ENCODE results near the gene ALKBH8.
"Not testable (repeated sequence)": the region's sequence is repeated elsewhere in the genome, so short reads cannot be mapped to it uniquely, and the experiment has no call there.

ALKBH8 gene

DNA sequence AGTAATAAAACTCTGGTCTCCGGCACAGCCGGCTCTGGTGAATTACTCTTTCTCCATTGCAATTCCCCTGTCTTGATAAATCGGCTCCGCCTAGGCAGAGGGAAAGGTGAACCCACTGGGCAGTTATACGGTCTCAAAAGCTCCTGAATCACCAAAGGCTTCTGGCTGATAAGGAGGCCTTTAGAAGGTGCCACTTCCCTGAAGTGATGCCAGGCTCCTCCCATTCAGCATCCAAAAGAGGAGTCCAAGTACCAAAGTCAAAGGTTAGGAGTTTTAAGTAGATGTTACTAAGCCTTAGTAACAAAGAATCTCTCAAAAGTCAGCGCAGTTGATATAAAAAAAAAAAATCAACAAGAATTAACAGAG, 11.8 kb upstream of the ALKBH8 start:
- no peak for DNase-seq

DNA sequence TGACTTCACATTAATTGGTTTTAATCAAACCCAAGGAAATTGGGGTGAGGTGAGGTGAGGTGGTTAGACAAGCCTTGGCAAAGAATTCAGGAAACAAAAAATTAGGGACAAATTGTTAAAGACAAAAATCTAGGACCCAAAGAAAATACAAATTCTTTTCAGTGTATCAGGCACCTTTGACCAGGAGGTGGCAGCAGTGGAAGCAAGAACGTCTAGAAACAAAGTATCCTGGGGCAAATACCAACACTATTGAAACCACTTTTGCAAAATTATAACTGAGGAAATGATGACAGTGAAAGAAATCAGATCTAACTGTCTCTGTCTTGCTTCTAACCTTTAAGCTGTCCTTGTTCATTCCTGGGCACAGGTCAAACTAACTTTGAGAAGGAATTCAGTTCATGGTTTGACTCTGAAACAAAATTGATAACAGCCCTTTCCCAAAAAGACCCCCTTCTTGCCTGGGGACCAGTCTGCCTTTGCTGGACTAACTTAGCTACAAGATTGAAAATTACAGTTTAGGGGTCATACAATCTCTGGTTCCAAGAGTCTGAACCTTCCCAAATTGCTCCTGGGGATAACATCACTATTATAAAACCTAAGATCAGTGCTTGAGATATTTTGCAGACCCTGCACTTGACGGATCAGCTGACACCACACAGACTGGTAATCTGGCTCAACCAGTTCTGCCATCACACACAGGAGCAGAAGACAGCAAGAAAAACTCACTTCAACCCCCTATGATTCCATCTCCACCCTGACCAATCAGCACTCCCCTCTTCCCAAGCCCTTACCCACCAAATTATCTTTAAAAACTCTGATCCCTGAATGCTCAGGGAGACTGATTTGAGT, 11.2 kb upstream of the ALKBH8 start:
- DNase-seq, result peak; percentile 74

DNA sequence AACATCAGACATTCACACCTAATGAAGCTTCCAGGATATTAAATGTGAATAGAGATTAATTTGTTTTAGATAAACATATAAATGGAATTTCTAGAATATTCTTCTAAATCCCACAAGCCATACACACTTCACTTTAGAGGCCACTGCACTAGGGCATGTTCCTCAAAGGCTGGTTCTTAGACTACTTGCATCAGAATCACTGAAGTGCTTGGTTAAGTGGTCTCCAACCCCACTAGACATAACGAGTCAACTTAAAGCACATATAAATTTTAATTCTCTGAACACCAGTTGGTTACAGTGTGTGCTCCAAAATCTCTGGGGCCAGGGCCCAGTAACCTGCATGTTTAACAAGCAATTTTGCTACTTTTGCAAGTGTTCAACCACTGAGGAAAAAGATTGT, 7.9 kb upstream of the ALKBH8 start:
- no peak for DNase-seq

DNA sequence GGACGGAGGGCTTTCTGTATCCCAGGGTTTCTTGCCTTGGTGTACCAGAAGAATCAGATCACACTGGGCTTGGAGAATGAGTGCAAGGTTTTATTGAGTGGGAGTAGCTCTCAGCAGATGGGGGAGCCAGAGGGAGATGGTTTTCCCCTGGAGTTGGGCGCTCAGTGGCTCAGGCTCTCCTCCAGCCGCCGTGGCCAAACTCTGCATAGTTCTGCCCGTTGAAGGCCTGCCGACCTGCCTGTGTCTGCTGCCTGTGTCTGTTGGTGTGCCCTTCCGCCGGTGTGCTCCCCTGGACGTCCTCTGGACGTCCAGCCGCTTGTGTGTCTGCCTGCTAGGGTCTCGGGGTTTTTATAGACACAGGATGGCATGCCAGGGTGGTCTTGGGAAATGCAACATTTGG, 4.5 kb upstream of the ALKBH8 start:
- DNase-seq, result no peak

DNA sequence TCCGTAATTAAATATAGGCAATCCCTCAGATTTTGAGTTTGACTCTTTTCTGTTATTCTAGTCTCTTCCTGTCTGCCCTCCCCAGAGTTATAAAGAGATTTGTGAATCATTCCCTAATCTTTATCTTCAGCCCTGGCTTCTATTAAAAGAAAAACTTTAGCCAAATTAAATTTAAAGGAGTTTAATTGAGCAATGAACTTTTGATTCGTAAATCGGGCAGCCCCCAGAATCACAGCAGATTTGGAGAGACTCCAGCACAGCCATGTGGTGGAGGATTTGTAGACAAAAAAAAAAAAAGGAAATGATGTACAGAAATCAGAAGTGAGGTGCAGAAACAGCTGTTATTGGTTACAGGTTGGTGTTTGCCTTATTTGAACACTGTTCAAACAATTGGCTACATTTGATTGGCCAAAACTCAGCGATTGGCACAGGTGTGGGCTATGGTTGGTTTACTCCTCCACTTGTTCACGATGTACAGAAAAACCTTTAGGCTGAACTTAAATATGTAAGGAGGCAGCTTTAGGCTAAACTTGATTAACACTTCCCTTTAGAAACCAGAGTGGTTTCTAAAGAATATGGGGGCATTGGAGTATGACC, 2.3 kb upstream of the ALKBH8 start:
- no peak for DNase-seq

DNA sequence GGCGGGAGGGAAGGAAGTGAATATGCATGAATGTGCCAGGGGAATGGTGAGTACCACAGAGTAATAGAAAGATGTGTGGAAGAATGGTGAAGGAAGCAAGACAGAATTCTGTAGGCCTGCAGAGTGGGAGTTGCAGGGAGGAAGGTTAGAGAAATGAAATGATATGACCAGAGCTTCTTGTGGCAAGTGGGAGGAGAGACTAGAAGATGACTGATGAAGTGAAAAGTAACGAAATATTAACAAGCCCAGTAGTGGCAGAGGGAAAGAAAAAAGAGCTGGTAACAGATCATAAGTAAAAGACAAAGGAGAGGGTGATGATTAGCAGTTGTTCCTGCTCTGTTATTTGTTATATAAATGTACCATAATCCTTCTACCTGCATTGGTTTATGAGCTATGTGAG, 1.0 kb upstream of the ALKBH8 start:
- DNase-seq, result no peak

DNA sequence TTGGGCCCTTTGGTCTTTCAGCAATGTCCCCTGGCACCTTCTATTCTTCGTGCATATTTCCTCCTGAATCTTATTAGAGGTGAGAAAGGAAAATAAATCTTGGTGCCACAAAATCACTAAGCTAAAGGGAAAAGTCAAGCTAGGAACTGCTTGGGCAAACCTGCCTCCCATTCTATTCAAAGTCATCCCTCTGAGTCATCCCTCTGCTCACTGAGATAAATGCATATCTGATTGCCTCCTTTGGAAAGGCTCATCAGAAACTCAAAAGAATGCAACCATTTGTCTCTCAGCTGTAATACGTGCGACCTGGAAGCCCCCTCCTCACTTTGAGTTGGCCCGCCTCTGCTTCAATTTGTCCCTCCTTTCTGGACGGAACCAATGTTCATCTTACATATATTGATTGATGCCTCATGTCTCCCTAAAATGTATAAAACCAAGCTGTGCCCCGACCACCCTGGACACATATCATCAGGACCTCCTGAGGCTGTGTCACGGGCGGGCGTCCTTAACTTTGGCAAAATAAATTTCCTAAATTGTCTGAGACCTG, 493 bp upstream of the ALKBH8 start:
- DNase-seq, result not testable (repeated sequence)

DNA sequence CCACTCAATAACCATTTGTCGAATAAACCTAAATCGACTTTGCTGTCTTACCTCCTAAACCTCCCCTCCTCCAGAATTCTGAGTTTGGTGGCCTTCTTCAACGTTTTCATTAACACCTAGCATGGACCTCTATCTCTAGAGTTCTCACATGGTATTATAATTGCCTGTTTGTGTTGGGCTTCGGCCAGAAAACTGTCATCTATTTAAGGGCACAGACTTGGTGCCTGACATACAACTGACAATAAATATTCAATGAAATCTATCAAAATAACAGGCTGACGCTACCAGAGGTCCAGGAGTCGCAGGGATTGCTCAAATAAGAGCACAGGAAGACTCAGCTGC, 687 bp downstream of the ALKBH8 start:
- no peak for DNase-seq

DNA sequence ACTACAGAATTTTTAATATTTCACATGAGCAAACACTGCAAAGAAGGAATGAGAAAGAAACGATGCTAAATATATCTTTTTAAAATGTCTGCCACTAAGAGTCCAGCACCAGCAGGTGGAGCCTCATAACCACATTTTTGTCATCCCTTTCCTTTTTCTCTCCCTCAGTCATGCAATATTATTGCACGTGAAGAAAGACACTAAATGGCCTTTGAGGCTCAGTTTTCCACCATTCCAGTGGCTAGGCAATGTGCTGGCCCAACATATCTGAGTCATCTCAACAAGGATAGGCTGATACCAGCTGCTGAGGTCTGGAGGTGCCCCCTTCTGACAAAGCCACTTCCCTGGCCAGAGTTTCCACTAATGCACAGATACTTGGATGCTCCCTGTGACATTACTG, 1.8 kb downstream of the ALKBH8 start:
- peak; percentile 38 for DNase-seq

DNA sequence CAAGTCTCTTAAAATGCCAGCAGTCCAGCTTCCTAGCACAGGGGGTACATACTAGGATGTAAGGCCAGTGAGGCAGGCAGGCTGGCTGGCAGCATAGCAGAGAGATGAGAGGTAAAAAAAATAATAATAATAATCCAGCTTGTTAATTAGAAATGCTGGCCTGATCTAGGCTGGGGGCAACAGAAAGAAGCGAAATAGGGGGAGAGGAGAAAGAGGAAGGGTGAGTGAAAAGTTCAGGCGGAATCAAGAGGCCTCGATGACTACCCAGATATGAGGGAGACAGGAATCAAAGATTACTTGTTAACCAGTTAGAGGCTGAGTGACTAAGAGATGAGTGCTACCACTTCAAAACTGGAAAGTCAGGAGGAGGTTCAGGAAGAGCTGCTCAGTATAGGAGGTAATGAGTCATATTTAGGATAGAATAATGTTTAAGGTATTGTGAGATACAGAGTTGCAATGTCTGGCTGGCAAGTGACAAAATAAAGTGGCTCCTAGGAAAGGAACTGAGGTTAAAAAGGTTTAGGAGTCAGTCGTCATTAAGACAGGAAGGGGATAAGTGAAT, 2.8 kb downstream of the ALKBH8 start:
- DNase-seq, result no peak

DNA sequence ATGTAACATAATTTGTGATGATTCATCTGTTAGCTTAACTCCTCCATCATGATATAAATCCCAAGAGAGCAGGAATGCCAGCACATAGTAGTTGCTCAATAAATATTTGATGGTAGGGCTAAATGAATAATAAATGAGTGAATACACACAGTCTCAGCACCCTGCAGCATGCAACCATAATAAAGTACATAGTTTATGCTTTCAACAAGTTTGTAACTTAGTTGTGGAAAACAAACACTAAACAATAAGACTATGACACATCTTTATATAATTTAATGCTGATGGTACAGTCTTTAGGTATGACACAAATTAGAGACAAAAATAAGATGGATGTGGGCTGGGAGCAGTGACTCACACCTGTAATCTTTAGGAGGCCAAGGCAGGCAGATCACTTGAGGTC, 3.8 kb downstream of the ALKBH8 start:
- DNase-seq, result no peak

DNA sequence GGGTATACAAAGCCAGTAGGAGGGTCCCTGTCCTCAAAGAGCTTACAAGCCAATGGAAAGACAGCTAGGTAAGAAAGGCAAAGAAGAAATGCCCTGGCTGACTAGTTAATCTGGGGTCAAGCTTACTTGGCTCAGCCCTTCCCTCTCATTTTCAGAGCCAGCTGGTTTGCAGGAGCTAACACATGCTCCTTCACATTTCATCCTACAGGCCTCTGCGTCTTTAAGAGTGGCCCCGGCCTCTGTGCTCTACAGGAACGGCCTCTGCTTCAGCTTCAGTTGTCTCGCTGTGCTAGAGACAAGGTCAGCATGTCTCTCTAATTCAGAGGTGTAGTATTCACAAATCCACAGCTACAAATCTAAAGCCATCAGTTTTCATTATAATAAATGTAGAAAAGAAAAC, 15.2 kb downstream of the ALKBH8 start:
- no peak for DNase-seq

DNA sequence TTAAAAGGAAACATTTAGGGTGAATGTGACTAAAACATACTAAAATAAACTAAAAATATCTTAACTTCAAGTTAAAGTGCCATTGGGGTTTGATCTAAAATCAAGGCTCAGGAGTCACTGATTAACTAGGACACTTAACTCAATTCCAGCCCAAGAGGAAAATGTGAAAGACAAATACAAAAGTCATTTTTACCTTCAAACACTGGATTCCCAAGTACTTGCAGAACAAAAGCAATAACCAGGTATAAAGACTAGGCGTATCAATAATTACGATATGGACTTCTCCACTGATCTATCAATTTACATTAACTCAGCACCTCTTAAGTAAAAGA, 15.6 kb downstream of the ALKBH8 start:
- no peak for DNase-seq

DNA sequence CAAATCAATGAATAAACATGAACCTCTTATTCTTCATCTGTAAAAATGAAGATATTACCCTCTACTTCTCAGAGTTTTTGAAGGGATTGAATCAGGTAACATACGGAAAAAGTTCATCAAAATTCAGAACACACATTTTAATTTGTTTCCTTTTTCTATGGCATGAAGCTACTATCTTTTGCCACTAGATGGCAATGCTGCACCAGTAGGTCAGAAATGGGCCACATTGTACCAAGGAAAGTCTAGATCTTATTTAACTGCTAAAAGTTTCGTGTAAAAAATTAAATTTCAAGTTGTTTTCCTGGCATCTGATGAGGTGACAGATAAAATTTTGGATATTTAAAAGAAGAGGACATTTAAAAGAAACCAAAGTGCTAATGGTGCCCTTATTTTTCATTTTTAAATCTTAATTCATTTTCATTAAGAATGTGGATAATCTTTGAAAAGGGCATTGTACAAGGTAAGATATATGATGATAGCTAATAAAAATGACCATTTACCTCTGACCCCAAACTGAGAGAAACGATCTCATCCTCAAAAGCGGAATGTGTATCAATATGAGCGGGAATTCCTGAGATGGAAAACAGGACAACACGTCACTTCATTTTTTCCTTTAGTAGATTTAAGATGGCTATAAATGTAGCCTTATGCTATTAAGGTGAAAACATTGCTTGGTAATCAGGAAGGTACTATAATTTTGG, 16.1 kb downstream of the ALKBH8 start:
- no peak for DNase-seq

DNA sequence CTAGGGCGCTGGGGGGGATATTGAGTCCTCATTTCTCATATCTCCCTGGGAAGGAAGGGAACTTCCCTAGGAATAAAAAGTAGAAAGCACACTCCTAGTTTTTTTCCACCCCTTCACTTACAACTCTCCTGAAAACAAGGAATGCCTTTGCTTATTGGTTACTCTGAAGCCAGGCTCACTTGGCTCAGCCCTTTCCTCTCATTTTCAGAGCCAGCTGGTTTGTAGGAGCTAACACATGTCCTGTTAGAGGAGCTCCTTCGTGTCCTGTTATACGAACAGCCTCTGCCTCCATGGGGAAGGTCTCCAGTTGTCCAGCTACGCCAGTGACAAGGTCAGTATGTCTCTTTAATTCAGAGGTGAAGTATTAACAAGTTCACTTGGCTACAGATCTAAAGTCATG, 17.6 kb downstream of the ALKBH8 start:
- DNase-seq, result no peak

DNA sequence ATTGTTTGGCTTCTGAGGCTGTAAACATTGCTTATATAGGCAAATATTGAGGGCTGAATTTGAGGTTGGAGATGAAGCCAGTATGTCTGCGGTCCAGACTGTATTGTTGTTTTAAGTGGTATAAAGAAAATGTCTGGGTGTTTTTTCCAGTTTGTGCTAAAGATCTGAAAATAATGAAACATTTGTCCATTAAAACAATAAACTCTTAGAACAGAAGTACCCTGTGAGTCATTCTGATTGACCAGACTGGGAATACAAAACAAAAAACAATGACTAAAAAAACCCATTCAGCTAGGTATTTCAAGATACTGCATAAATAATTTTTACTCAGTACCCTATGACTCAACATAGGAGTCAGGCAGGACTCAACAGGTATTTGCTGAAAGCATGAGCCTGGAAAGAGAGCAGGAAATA, 20.4 kb downstream of the ALKBH8 start:
- DNase-seq, result no peak

DNA sequence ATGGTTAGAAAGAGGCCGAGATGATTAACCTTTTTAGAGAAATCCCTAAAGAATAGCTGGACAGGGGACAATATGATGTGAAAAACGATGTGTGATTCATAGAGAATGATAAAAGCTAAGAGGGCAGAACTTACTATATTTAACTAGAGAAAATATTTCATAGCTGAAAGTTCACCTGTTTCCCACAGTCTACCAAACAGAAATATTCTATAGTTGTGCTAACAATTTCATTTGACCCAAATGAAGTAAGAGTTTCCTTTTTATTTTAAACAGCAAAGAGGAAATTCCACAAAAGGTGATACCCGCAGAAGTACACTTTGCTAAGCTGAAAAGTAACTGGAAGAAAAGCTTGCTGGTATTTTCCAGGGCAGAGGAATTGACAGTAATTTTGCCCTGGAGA, 26.7 kb downstream of the ALKBH8 start:
- no peak for DNase-seq

DNA sequence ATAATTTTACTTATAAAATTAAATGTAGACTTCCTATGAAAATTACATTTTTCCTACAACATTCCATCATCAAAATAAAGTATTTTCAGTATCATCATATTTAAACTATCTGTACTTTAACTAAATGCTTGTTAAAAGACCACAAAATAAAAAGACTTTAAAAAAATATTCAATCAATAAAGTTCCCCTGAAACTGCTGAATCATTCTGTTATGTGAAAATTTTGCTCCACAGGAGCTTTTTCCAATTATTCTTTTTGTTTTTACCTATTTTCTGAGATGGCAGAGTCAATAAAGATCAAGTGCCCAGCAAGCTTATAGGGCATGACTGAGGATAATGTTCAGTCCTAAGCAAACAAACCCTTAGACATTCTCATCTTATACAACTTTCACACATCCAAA, 27.3 kb downstream of the ALKBH8 start:
- DNase-seq, result no peak

DNA sequence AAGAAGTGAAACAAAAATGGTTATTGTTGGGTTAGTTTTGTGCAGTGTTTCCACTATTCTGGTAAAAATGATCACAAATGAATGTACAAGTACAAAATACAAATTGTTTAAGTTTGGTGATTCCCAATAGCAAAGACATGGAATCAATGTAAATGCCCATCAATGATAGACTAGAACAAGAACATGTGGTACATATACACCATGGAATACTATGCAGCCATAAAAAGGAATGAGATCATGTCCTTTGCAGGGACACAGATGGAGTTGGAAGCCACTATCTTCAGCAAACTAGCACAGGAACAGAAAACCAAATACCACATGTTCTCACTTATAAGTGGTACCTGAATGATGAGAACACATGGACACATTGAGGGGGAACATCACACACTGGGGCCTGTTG, 28.4 kb downstream of the ALKBH8 start:
- DNase-seq, result not testable (repeated sequence)

DNA sequence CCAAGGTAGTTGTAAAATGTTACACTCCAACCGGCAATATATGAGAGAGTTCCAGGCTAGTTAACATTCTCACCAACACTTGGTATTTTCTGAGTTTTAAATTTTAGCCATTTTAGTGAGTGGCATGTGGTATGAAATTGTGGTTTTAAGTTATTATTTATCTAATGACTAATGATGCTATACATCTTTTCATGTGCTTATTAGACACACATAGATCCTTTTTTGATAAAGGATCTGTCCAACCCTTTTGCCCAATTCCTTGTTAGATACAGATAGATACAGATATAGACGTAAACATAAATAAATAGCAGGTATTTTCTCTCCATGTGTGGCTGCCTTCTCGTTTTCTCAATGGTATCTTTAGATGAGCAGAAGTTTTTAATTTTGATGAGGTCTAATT, 39.3 kb downstream of the ALKBH8 start:
- no peak for DNase-seq

DNA sequence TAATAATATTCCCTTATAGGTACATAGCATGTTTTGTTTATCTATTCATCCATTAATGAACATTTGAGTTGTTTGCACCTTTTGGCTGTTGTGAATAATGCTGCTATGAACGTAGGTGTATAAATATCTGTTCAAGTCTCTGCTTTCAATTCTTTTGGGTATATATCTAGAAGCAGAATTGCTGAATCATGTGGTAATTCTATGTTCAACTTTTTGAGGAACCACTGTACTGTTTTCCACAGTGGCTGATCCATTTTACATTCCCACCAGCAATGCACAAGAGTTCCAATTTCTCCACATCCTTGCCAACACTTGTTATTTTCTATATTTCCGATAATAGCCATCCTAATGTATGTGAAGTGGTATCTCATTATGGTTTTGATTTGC, 56.7 kb downstream of the ALKBH8 start:
- DNase-seq, result no peak

DNA sequence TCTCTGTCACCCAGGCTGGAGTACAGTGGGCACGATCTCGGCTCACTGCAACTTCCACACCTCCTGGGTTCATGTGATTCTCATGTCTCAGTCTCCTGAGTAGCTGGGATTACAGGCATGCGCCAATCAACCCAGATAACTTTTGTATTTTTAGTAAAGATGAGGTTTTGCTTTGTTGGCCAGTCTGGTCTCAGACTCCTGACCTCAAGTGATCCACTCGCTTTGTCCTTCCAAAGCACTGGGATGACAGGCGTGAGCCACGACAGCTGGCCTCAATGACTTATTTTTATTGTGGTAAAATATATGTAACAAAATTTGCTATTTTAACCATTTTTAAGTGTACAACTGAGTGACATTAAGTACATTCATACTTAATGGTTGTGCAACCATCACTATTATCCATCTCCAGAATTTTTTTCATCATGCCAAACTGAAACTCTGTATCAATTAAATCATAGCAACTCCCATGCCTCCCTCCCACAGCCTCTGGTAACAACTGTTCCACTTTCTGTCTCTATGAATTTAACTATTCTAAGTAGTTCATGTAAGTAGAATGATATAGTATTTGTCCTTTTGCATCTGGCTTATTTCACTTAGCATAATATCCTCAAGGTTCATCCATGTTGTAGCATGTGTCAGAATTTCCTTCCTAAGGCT, 57.2 kb downstream of the ALKBH8 start:
- DNase-seq, result no peak

DNA sequence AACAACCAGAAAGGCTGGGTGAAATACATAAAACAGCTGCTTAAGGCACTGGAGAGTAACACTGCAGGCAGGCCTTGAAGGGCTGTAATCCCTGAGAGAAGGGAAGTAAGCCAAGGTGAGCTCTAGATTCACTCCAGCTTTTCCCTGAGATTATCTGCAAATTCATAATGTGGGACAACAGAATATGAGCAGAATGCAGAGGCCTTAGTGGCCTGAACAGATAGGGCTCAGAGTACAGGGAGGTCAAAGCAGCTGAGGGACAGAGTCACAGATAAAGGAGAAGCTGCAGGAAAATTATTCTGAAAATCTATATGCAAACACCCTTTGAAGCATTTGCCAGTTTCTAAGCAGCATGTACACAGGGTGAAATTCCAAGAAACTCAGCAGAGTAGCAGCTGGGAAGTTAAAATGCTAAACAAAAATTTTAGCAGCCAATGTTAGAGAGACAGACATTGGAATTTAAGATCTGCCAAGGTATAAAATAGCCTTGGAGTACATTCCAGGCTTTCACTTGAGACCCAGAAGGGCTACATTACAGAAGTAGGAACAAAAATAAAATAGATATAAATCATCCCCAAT, 59.8 kb downstream of the ALKBH8 start:
- DNase-seq, result no peak

Measured in stimulated activated CD8-positive, alpha-beta memory T cell treated with anti-CD3 and anti-CD28 coated beads, Interleukin-4, amount 100 ng/mL, for 48 hours (primary cell).